LHCN-M2 (cell line): Measurements from ENCODE around the gene TMEM98. TPM values are rescaled to one million over a fixed set of nuclear protein-coding genes. Genes with fewer than 3 reads are reported as not detected.
"Not testable (repeated sequence)": the region's sequence is repeated elsewhere in the genome, so short reads cannot be mapped to it uniquely, and the experiment has no call there.

Experiments
- DNase-seq: peaks from one replicate; pipeline ENCODE4 v3.0.0-alpha.2; 2012; ENCODE audit warnings: low read depth
- total RNA-seq: library from RNA; depleted of rRNA; stranded (reverse); fragments of >200 nt; gene quantifications from 2 replicates; pipeline ENCODE4 v1.2.3, GENCODE V29; 2014; rRNA removed

Gene TMEM98
- total RNA-seq, 1 experiment from 2014 or later: 208 TPM

GRCh38 chr17:32980230-32980629 lies 52.3 kb downstream of the TMEM98 start:
- DNase-seq: no peak

DNA sequence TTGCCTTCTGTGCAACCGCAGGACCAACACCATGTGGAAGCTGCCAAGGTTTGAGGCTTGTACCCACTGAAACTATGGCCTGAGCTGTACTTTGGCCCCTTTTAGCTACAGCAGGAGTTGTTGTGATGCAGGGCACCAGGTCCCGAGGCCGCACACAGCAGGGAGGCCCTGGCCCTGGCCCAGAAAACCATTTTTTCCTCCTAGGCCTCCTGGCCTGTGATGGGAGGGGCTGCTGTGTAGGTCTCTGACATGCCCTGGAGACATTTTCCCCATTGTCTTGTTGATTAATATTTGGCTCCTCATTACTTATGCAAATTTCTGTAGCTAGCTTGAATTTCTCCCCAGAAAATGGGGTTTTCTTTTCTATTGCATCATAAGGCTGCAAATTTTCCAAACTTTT lies 53.7 kb downstream of the TMEM98 start:
- DNase-seq: not testable (repeated sequence)

DNA sequence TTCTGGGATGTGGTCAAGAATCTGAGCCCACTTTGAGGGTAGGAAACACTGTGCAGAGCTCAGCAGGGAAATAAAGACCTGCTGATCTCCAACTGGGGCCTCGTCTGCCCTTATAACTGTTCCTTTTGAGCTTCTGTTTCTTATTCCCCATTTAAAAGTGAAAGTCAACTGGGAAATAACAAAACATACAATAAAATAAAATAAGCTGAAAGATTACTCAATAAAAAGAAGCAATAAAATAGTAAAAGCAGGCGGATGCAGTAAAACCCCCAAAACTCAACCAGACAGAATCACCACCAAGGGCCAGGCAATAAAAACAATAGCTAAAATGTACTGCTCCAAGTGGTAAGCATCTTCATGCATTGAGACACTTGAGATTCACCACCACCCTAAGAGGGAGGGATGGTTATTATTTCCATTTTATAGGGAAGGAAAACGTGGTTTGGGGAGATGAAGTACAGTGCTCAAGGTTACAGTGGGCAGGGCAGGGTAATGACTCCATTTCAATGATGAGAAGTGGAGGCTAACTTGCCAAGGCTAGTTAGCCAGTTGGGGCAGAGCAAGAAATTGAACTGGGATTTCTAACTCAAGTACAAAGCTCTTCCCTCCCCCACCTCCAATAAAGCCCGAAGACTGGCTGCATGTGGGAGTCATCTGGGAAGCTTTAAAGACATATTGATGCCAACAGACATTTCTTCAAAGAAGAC lies 57.2 kb downstream of the TMEM98 start:
- no peak for DNase-seq

GRCh38 chr17:32987453-32987805 lies 59.5 kb downstream of the TMEM98 start:
- not testable (repeated sequence) for DNase-seq

DNA sequence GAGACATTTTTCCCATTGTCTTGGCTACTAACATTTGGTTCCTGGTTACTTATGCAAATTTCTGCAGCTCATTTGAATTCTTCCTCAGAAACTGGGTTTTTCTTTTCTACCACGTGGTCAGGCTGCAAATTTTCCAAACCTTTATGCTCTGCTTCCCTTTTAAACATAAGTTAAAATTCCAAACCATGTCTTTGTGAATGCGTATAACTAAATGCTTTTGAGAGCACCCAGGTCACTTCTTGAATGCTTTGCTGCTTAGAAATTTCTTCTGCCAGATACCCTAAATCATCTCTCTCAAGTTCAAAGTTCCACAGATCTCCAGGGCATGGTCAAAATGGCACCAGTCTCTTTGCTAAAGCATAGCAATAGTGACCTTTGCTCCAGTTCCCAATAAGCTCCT lies 59.9 kb downstream of the TMEM98 start:
- DNase-seq: not testable (repeated sequence)

DNA sequence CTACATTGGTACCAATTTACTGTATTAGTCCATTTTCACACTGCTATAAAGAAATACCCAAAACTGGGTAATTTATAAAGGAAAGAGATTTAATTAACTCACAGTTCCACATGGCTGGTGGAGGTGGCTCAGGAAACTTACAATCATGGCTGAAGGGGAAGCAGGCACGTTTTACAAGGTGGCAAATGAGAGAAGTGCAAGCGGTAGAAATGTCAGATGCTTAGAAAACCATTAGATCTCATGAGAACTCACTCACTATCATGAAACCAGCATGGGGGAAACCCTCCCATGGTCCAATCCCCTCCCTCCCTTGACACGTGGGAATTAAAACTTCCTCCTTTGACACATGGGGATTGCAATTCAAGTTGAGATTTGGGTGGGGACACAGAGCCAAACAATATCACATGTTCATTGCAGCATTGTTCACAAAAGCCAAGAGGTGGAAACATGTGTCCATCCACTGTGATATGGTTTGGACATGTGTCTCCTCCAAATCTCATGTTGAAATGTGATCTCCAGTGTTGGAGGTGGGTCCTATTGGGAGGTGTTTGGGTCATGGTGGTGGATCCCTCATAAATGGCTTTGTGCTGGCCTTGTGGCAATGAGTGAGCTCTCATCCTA lies 60.6 kb downstream of the TMEM98 start:
- no peak for DNase-seq

- DNase-seq: no peak
These were observed 64.5 kb downstream of the TMEM98 start for GRCh38 chr17:32992321-32993033.

- DNase-seq: no peak
These were observed 66.0 kb downstream of the TMEM98 start for GRCh38 chr17:32993977-32994376.

Other genes with a start within 250 kb of the TMEM98 start
- gene MYO1D, start 51.0 kb upstream of the TMEM98 start, total RNA-seq: 26.2 and 35.1 TPM in 2 replicates
- gene SPACA3, start 63.7 kb downstream of the TMEM98 start, total RNA-seq: 0.32 and 1.5 TPM in 2 replicates